A673 (cell line): ENCODE results near the gene WNT8B.

Experiments
- CTCF ChIP-seq: fragments of 300-800, 200-600 bp; sonication (generic); conservative IDR thresholded peaks from 2 replicates; pipeline ENCODE4 v1.5.1; 2017; ENCODE audit warnings: low read depth, mild to moderate bottlenecking, antibody characterized with exemption, low read length, moderate library complexity, mixed read lengths
- EZH2 ChIP-seq: fragments of 200-600 bp; sonication (generic); IDR thresholded peaks from 2 replicates; pipeline ENCODE4 v1.6.1; 2017; ENCODE audit warnings: borderline replicate concordance, low read depth, mild to moderate bottlenecking, mixed read lengths, antibody characterized with exemption, low read length; ENCODE audit not compliant: poor library complexity, severe bottlenecking

DNA sequence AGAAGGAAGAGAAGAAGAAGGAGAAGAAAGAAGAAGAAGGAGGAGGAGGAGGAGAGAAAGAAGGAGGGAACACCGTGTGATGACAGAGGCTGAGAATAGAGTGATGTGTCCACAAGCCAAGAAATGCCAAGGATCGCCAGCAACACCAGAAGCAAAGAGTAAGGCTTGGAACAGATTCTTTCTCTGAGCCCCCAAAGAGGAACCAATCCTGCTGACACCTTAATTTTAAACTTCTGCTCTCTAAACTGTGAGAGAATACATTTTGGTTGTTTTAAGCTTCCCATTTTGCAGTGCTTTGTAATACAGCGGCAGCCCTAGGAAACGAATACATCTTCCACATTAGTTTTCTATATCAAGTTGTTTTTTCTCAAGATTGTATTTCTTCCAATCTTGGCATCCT lies 13.9 kb upstream of the WNT8B start:
- TF ChIP-seq CTCF = no peak
- TF ChIP-seq EZH2 = no peak
